ENCODE measurements around the gene OARD1. TPM values are rescaled to one million over a fixed set of nuclear protein-coding genes. Genes with fewer than 3 reads are reported as not detected.
"Not testable (repeated sequence)": the region's sequence is repeated elsewhere in the genome, so short reads cannot be mapped to it uniquely, and the experiment has no call there.

Gene OARD1, protein sequence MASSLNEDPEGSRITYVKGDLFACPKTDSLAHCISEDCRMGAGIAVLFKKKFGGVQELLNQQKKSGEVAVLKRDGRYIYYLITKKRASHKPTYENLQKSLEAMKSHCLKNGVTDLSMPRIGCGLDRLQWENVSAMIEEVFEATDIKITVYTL
- total RNA-seq, result 20.5 TPM
- long read RNA-seq, partial matches to known transcripts, result 0 of 9 reads
- long read RNA-seq, other reads (novel, unspliced or antisense), result 4 of 9 reads

DNA sequence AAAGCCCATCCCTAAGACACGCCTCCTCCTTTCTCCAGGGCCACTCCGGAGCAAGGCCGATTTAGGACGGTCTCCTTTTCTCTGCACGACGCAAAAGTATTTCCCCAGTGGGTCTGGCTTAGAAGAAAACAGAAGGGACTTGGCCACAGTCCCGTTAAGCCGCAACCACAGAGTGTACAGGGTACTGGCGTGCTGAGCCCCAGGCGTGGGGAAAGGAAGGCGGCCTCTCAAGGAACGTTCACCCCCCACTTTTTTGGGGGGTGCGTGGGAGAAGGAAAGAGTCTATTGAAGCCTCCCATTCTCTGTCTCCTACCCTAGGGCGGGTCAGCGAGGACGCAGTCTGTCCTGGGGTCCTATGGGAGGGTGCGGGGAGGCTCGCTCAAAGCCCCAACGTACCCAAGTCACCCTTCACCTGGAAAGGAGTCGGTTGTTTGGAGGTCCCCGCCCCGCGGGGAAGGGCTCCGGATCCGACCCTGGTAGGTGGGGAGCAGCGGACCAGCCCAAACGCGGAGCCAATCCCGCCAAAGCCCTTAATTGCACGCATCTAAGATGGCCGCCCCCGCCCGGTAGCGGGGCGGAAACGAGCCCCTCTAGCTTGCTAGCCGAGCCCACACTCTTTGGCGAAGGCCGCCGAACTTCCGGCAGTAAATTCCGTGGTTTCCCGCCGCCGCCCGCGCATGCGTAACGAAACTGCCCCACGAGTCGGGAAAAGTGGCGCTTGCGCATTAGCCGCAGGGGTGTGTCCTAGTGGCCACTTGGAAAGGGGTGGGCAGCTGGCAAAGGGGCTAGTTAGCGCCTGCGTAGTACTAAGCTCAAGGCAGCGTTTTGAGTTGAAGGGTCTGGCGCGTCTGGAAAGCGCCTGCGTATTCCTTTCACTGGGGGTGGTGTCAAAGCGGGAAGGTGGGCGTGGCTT, at the start of gene OARD1:
TSS of gene OARD1 (minus strand) at position 434 of the 913 bp plus-strand sequence. CDS start 722 bp downstream, outside the sequence.
- DNase-seq (ENCODE audit: missing footprints) (peak; percentile 99), ATAC-seq (peak; percentile 87)
- intact Hi-C loops (cut with DNase I), result no loop called here

DNA sequence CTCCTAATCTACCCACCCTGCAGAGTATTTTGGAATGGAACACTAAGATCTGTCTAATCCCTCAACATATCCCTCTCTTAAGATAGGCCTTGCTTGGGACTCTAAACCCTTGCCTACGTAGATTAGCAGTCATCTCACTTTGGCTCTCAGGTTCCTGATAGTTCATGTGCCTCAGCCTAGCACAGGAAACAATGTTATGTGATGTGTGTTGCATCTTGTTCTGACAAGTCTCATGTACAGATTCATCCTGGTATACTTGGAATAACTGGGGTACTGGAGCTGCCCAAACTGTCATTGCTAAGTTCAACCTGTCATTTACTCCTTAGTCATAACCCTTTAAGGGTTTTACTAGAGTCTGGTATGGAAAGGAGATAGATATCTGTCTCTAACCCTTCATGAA, 47.9 kb upstream of the OARD1 start:
- intact Hi-C loops (cut with DNase I), result no loop called here
- ATAC-seq, result no peak
- DNase-seq (ENCODE audit: missing footprints), result no peak

DNA sequence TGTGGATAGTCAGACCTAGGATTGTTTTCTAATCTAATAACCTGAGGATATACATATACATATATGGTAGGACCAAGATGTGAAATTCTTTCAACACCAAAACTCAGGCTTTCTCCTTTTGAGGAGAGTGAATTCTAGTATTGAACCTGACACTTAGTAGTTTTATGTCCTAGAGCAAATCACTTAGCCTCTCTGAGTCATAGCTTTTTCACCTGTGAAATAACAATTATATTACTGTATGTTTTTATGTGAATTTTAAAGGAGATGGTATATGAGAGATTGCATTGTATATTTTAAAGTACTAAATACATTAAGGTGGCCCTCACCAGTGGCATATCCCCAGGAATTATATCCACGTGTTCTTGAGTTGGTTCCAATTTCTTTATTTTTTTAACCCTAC, 47.4 kb upstream of the OARD1 start:
- intact Hi-C loops (cut with DNase I), result no loop called here
- ATAC-seq (no peak), DNase-seq (ENCODE audit: missing footprints) (no peak)

DNA sequence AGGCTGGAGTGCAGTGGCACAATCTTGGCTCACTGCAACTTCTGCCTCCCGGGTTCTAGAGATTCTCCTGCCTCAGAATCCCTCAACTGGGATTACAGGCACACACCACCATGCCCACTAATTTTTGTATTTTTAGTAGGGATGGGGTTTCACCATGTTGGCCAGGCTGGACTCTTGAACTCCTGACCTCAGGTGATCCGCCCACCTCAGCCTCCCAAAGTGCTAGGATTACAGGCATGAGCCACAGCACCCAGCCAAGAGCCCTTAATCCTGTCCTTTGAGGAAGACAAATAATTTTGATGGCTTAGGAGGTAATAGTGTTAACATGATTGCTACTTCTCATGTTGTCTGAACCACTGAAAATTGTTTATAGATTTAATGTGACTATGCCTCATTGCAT, 42.9 kb upstream of the OARD1 start:
- ATAC-seq; intact Hi-C loops (cut with DNase I); DNase-seq (ENCODE audit: missing footprints): not testable (repeated sequence)

DNA sequence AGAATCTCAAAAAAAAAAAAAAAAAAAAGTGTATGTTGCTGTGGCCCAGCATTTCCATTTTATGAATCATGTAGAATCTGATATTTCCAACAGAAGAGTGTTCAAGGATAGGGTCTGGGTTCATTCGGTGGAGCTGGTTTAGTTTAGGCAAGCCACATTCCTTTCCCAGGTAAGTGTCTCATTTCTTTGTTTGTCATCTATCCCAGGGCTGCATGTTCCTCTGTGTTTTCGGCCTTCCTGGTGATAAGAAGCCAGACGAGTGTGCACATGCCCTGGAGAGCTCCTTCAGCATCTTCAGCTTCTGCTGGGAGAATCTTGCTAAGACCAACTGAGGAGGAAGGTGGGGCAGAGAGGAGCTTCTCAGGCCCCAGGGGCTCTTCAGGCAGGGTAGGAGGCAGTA, 38.9 kb upstream of the OARD1 start:
- ATAC-seq (no peak), DNase-seq (ENCODE audit: missing footprints) (no peak)
- intact Hi-C loops (cut with DNase I), result no loop called here

DNA sequence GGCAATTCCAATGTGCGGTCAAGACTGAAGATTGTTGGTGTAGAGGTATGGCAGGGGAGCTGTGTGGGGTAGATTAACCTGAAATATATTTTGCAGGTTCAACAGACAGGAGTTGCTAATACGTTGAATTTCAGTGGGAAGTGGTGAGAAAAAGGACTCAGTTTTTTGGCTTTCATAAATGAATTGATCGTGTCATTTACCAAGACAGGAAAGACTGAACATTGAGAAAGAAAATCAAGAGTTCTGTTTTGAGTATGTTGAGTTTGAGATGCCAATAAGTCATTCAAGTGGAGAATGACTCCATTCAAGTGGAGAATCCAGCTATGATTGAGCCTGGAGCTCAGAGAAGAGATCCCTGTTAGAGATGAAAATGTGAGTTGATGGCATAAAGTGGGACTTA, 31.7 kb upstream of the OARD1 start:
- DNase-seq (ENCODE audit: missing footprints) (no peak), ATAC-seq (no peak)
- intact Hi-C loops (cut with DNase I), result no loop called here

DNA sequence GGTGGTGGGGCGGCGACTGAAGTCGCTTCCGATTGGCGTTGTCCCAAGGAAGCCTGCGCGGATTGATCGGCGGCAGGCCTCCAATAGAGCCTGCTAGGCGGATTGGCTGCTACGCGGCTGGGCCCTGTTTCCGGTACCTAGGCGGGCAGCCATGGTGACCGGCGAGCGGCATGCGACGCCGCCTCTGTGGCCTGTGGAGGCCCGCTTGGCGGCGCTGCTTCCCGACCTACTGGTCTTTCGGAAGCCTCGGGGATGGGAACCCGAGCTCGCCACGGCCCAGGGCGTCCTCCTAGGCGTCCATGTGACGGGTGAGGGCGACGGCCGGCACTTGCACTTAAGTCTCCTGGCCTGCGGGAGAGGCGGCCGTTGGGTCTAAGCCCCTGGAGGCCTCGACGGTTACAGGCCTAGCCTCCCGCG, 28.7 kb upstream of the OARD1 start:
- DNase-seq (ENCODE audit: missing footprints), result peak; percentile 63
- intact Hi-C loops (cut with DNase I), result no loop called here
- ATAC-seq, result peak; percentile 23

DNA sequence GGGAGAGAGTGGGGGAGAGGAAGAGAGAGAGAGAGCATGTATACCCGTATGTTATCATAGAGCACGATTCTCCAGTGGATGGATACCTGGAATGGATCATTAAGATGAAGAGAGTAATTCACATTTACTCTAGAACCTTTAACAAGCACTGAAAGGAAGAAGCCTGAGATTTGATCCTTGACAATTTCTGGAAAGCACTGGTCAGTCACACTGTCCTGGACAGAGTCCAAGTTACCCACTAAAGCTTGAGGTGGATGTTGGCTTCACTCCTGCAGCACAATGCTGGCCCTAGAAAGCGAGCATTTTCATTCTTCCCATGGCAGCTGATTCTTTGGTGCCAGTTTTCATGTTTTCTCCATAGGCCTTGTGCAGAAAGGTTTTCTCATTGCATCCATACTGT, 26.2 kb upstream of the OARD1 start:
- DNase-seq (ENCODE audit: missing footprints) (no peak), ATAC-seq (no peak)
- intact Hi-C loops (cut with DNase I), result loop anchor here (10.0 kb wide), 1 partner anchor 216 kb away; no protein-coding TSS in a partner anchor

DNA sequence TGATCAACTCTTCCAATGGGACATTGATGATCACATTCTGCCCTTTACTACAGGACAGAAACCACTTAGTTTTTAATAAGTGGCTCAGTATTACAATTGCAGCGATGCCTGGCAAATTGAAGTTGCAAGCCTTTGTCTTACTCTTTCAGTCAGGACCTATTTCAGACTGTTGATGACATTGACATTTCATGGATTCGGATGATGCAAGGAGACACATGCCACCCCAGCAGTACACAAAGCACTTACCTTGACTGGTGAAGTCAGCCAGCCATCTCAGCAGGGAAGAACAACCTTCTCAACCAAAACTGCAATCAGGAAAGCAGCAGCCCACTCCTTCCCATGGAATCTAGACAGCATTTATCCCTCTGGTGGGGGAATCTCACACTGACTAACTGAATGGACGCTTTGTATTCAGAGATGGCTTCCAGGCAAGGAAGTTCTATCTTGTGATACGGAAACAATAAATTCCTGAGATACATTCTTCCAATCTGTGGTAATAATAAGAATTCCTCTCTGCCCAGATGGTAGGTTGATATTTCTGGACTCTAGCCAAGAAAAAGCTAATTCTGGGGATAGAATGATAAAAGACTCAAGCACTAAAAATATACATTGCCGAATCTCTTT, 25.4 kb upstream of the OARD1 start:
- ATAC-seq (no peak), DNase-seq (ENCODE audit: missing footprints) (no peak)
- intact Hi-C loops (cut with DNase I), result loop anchor here (10.0 kb wide), 1 partner anchor 217 kb away; no protein-coding TSS in a partner anchor

DNA sequence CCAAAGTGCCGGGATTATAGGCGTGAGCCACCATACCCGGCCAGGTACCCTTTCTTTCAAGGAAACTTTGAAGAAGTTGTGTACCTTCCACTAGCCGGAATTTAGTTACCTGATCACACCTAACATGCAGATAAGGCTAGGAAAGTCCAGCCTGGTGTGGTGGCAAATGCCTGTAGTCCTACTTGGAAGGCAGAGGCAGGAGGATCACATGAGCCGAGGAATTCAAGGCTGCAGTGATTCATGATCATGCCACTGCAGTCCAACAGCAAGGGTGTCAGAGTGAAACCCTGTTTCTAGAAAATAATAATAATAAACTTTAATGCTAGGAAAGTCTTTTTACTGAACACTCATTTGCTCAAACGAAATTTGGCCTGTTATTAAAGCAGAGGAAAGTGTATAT, 21.6 kb upstream of the OARD1 start:
- intact Hi-C loops (cut with DNase I), result loop anchor here (10.0 kb wide), 1 partner anchor 221 kb away; no protein-coding TSS in a partner anchor
- ATAC-seq, result no peak

DNA sequence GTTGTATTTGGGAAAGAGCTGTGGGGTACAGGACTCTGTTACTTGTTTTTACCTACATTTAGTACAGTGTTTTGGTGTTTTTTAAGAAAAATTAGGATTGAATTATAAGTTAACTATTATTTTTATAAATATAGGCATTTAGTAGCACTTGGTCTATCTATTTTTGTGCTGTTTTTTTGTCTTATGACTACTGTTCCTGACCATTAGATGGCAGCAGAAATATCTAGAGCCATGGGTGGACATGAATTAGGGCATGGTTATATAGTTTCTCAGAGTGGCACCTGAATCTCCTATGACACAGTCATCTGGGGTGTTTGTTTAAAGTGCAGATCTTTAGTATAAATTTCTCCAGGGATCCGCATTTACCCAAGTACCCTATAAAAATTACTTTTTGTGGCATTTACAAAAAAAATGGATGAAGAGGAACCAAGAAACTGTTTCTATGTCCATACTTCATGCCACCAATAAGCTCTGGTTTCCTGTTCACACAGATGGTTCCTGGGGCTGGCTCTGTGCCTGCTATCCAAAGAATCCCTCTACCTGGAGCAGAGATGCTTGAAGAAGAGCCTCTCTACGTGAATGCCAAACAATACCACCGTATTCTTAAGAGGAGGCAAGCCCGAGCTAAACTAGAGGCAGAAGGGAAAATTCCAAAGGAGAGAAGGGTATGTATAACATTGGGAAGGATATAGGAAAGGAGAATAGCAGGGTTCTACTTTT, 20.4 kb upstream of the OARD1 start:
- ATAC-seq (no peak), DNase-seq (ENCODE audit: missing footprints) (no peak)
- intact Hi-C loops (cut with DNase I), result loop anchor here (10.0 kb wide), 1 partner anchor 222 kb away; no protein-coding TSS in a partner anchor

More for the DNA sequence above, 21.6 kb upstream of the OARD1 start:
- DNase-seq (ENCODE audit: missing footprints), result no peak

DNA sequence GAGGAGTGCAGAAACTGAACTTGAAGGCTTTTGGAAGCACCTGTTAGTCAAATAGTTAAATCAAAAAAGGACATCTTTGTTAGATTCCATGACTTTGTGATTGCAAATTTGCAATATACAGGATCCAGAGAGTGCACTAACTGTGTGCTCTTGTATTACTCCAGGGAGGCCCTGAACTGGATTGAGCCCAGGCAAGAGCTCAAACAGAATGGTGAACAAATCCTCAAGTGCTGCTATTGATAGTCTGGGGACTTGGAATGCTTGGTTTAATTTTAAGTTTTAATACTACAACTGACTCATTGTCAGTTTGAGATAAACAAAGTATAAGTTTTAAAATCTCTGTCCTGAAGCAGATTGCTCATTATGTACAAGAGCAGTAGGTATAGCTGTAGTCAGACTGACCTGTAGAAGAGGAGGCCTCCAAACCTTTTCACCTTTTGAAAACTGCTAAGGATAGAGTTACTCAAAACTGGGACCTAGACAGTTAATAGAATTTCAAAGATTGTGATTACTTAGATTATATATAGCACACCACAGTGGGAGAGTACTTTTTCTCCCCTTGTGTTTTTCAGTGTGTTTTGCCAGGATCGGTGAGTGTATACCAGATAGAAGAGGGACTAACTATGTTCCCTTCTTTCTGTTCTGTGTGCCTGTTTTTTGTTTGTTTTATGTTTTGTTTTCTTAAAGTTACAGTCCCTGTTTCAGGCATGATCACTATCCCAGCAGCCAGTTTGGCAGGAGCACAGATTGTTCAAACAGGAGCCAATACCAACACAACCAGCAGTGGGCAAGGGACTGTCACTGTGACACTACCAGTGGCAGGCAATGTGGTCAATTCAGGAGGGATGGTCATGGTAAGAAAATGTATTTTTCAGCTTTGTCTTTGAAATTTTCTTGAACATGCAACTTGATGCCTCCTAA, 18.9 kb upstream of the OARD1 start:
- intact Hi-C loops (cut with DNase I), result loop anchor here (10.0 kb wide), 1 partner anchor 224 kb away; no protein-coding TSS in a partner anchor
- ATAC-seq, result no peak
- no peak for DNase-seq (ENCODE audit: missing footprints)

DNA sequence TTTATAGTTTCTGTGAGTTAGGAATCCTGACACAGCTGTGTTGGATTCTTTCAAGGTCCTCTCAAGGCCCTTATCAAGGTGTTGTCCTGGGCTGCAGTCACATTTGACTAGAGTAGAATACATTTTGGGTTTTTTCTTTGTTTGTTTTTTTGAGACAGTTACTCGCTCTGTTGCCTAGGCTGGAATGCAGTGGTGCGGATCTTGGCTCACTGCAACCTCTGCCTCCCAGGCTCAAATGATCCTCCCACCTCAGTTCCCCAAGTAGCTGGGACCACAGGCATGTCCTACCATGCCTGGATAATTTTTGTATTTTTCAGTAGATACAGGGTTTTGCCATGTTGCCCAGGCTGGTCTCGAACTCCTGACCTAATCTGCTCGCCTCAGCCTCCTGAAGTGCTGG, 16.3 kb upstream of the OARD1 start:
- no peak for ATAC-seq
- no peak for DNase-seq (ENCODE audit: missing footprints)
- intact Hi-C loops (cut with DNase I), result no loop called here

DNA sequence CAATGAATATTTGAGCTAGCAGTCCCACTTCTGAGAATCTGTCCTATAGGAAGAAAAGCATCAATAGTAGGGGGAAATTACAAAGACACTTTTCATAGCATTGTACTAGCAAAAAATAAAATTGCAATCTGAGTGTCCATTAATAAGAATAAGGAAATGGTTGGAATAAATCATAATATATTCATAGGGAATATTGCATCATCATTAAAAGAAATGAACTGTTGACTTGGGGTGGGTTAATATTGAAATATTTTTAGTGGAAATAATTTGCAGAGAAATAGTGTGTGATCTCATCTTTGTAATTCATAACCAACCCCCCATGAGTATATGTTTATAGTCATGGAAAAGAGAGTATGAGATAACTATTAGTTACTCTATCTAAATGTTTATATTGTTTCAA, 13.0 kb upstream of the OARD1 start:
- intact Hi-C loops (cut with DNase I), result no loop called here
- DNase-seq (ENCODE audit: missing footprints), result no peak
- no peak for ATAC-seq

DNA sequence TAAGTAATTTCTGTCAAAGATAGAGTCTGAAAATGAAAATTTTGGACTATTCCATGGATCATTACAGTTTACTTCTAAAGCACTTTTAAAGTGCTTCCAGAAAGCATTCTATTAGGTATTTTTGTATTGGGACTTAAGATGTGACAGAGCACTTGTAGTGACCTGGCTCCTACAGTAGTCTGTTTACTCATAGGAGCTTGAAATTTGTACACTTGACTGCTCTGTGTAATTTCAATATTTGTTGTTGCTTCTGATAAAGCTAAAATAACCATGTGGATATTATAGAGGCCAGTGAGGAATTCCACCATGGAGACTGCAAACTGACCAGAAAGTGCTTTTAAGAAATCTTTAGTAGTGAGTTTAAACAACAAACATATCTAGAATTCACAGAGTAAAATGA, 10.9 kb upstream of the OARD1 start:
- DNase-seq (ENCODE audit: missing footprints) (no peak), ATAC-seq (no peak)
- intact Hi-C loops (cut with DNase I), result no loop called here

DNA sequence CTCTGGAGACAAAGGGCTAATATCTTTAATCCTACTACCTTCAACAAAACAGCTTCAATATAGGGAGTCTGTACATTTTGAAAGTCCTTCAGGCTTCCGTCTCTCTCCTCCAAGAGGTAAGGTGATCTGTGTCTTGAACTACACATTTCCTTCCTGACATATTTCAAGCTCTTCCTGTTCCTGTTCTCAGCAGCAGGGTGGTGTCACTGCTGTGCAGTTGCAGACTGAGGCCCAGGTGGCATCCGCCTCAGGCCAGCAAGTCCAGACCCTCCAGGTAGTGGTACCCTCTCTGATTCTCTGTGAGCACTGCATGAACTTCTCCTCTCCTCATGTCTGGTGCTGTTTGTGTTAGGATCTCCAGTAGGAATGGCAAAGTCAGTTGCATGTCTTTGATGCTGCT, 8.5 kb upstream of the OARD1 start:
- intact Hi-C loops (cut with DNase I), result no loop called here
- ATAC-seq (no peak), DNase-seq (ENCODE audit: missing footprints) (no peak)

DNA sequence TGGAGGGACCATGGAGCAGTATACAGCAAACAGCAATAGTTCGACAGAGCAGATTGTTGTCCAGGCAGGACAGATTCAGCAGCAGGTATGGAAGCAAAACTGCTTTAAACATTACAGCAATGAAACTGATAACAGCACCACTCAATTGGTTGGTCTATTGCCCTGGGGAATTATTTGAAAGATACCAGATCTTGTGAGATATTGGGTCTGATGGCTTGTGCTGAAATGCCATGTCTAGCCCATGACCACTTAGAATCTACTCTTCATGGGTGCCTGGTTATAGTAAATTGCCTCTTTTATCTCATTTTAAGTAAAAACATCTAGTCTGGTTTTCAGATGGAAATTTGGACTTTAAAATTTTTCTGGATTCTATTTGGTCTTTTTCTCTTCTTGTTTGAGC, 6.9 kb upstream of the OARD1 start:
- ATAC-seq (no peak), DNase-seq (ENCODE audit: missing footprints) (no peak)
- intact Hi-C loops (cut with DNase I), result no loop called here

DNA sequence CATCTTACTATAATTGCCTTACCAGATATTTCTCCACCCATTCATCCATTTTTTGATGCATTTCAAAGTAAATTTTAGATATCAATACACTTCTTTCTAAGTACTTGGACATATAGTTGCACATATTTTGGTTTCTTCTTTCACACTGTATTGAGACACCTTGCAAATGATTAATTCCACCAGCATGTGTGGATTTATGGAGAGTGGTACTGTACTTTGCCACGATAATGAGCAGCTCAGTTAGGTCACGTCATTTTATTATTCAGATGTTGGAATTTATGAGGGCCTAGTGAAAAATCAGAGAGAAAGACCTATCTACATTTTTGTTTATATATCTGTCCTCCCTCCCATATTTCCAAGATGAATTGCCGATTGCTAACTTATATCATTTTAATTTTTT, 5.9 kb upstream of the OARD1 start:
- ATAC-seq (no peak), DNase-seq (ENCODE audit: missing footprints) (no peak)
- intact Hi-C loops (cut with DNase I), result no loop called here
